GM15510 (cell line): ENCODE data around the gene ULK1.

ENCODE experiments used
- POLR2A ChIP-seq: IDR thresholded peaks from 3 replicates; pipeline ENCODE4 v1.6.1; 2011; ENCODE audit warnings: borderline replicate concordance; ENCODE audit not compliant: insufficient read length; ENCODE audit errors: extremely low read depth

ULK1 gene

GRCh38 chr12:131871677-131872076 lies 22.7 kb upstream of the ULK1 start:
- TF ChIP-seq POLR2A, result no peak

- no peak for TF ChIP-seq POLR2A
These were observed 22.0 kb upstream of the ULK1 start for GRCh38 chr12:131872154-131873051.

- TF ChIP-seq POLR2A, result no peak
These were observed 21.1 kb upstream of the ULK1 start for GRCh38 chr12:131873293-131873692.

- no peak for TF ChIP-seq POLR2A
These were observed 11.5 kb upstream of the ULK1 start for GRCh38 chr12:131882804-131883520.

GRCh38 chr12:131883521-131883900 lies 10.9 kb upstream of the ULK1 start:
- no peak for TF ChIP-seq POLR2A

- TF ChIP-seq POLR2A, result no peak
These were observed 8.8 kb upstream of the ULK1 start for GRCh38 chr12:131885543-131886057.

- no peak for TF ChIP-seq POLR2A
These were observed 1.5 kb upstream of the ULK1 start for GRCh38 chr12:131892711-131893604.

GRCh38 chr12:131893605-131894312 lies 663 bp upstream of the ULK1 start:
- no peak for TF ChIP-seq POLR2A

- no peak for TF ChIP-seq POLR2A
These were observed 688 bp downstream of the ULK1 start for GRCh38 chr12:131894981-131895639.

GRCh38 chr12:131895640-131896079 lies 1.2 kb downstream of the ULK1 start:
- TF ChIP-seq POLR2A, result no peak

GRCh38 chr12:131896080-131896810 lies 1.8 kb downstream of the ULK1 start:
- TF ChIP-seq POLR2A, result no peak

- TF ChIP-seq POLR2A, result no peak
These were observed 2.4 kb downstream of the ULK1 start for GRCh38 chr12:131896811-131897270.

GRCh38 chr12:131897276-131897675 lies 2.9 kb downstream of the ULK1 start:
- TF ChIP-seq POLR2A, result no peak
